Left cardiac atrium (tissue), 4 donors: ENCODE results near the gene HNRNPA1L2. TPM values are rescaled to one million over a fixed set of nuclear protein-coding genes. Genes with fewer than 3 reads are reported as not detected.
"Not testable (repeated sequence)": the region's sequence is repeated elsewhere in the genome, so short reads cannot be mapped to it uniquely, and the experiment has no call there.

Experiments used
- ATAC-seq, 2 donors: fragments of 200-7000 bp; cut with Tn5 transposase; one replicate each; pipeline ENCODE4 v1.9.1; 2020; ENCODE audit warnings: mild to moderate bottlenecking in 2 of 2, moderate library complexity in 2 of 2
- DNase-seq: peaks from one replicate; pipeline ENCODE4 v3.0.0-alpha.2; 2020
- intact Hi-C, 2 donors: fragments of 100-400 bp; cut with DNase I; formaldehyde crosslinking; loops; one replicate each; pipeline versions ENCODE4 v1.14.1 to v1.15.1; 2022 to 2023
- long read RNA-seq: library from polyadenylated mRNA; unstranded; transcript quantifications from one replicate; pipeline ENCODE4 v2.0.0, GENCODE V29; 2021
- total RNA-seq, 2 donors: library from RNA; stranded (reverse); fragmentation: NEBNext Ultra II Directional; extraction: Animal tissue kit (Norgen Biotek cat#: 25700); gene quantifications; one replicate each; pipeline ENCODE4 v1.2.1, GENCODE V29; 2021
- donor health status: DM: no; HTN: yes; CAD: no.
- donor health status: DM: no; HTN: yes; CAD: no; lungs with severe emphysema.
- donor health status: DM: yes; HTN: yes; CAD: no.
- donor health status: Dilated cardiomyopathy.

The HNRNPA1L2 gene
- 1 to 10 TPM; 3.6 to 4.3 TPM for total RNA-seq
- long read RNA-seq, result 0 reads

GRCh38 chr13:52642131-52642530 is at the start of gene HNRNPA1L2:
Gene HNRNPA1L2 (plus strand): TSS chr13:52642431. CDS start chr13:52642493, 62 bp downstream.
- intact Hi-C loops, result no loop called here
- DNase-seq (no peak), ATAC-seq (no peak)

- ATAC-seq, DNase-seq, intact Hi-C loops: not testable (repeated sequence)
These were observed 49.1 kb upstream of the HNRNPA1L2 start for GRCh38 chr13:52593175-52593574.

- intact Hi-C loops, DNase-seq, ATAC-seq: not testable (repeated sequence)
These were observed 48.4 kb upstream of the HNRNPA1L2 start for GRCh38 chr13:52593812-52594211.

GRCh38 chr13:52594295-52594694 is 47.9 kb upstream of the HNRNPA1L2 start:
- intact Hi-C loops, ATAC-seq, DNase-seq: not testable (repeated sequence)

GRCh38 chr13:52597676-52598075 is 44.6 kb upstream of the HNRNPA1L2 start:
- intact Hi-C loops, result no loop called here
- ATAC-seq (no peak), DNase-seq (no peak)

- intact Hi-C loops, result no loop called here
These were observed 43.0 kb upstream of the HNRNPA1L2 start for GRCh38 chr13:52599037-52599847.

GRCh38 chr13:52599848-52600603 is 42.2 kb upstream of the HNRNPA1L2 start:
- DNase-seq, result peak; percentile 42
- intact Hi-C loops, result no loop called here
- ATAC-seq, result peak; percentile 71 to 89

More at GRCh38 chr13:52599037-52599847, 43.0 kb upstream of the HNRNPA1L2 start:
- DNase-seq (no peak), ATAC-seq (peak; percentile 41 to 71)

- intact Hi-C loops, result no loop called here
- DNase-seq, result no peak
- ATAC-seq, result no peak
These were observed 41.6 kb upstream of the HNRNPA1L2 start for GRCh38 chr13:52600666-52601065.

- intact Hi-C loops, ATAC-seq, DNase-seq: not testable (repeated sequence)
These were observed 38.9 kb upstream of the HNRNPA1L2 start for GRCh38 chr13:52603316-52603715.

- ATAC-seq, DNase-seq, intact Hi-C loops: not testable (repeated sequence)
These were observed 36.1 kb upstream of the HNRNPA1L2 start for GRCh38 chr13:52606126-52606525.

GRCh38 chr13:52606795-52607194 is 35.4 kb upstream of the HNRNPA1L2 start:
- DNase-seq, intact Hi-C loops, ATAC-seq: not testable (repeated sequence)

GRCh38 chr13:52608184-52608583 is 34.0 kb upstream of the HNRNPA1L2 start:
- intact Hi-C loops, ATAC-seq, DNase-seq: not testable (repeated sequence)

- DNase-seq, intact Hi-C loops: not testable (repeated sequence)
These were observed 33.1 kb upstream of the HNRNPA1L2 start for GRCh38 chr13:52609013-52609606.

GRCh38 chr13:52610158-52610557 is 32.1 kb upstream of the HNRNPA1L2 start:
- intact Hi-C loops, result loop anchor here in 1 of 2 donors (10.0 kb wide), 1 partner anchor 355 kb away; no protein-coding TSS in a partner anchor
- DNase-seq, result not testable (repeated sequence)

More at GRCh38 chr13:52609013-52609606, 33.1 kb upstream of the HNRNPA1L2 start:
- peak; percentile 80 to 85 for ATAC-seq

GRCh38 chr13:52615134-52615801 is 27.0 kb upstream of the HNRNPA1L2 start:
- DNase-seq, result no peak
- intact Hi-C loops, result loop anchor here in 1 of 2 donors (10.0 kb wide), 1 partner anchor 350 kb away; no protein-coding TSS in a partner anchor
- ATAC-seq, result no peak

More at GRCh38 chr13:52610158-52610557, 32.1 kb upstream of the HNRNPA1L2 start:
- ATAC-seq, result not testable (repeated sequence)

- intact Hi-C loops, result loop anchor here in 1 of 2 donors (2.0 to 10.0 kb wide), 2 partner anchors 37 to 349 kb away; partner anchors contain the start of gene SUGT1
- ATAC-seq (no peak), DNase-seq (no peak)
These were observed 26.4 kb upstream of the HNRNPA1L2 start for GRCh38 chr13:52615812-52616211.

GRCh38 chr13:52617070-52618060 is 24.9 kb upstream of the HNRNPA1L2 start:
- ATAC-seq (peak; percentile 99), DNase-seq (peak; percentile 83)
- intact Hi-C loops, result loop anchor here in 1 of 2 donors (2.0 to 10.0 kb wide), 2 partner anchors 35 to 347 kb away; partner anchors contain the start of gene SUGT1
